Tibial nerve (tissue), 4 donors: ENCODE data around the gene RANBP3. TPM values are rescaled to one million over a fixed set of nuclear protein-coding genes. Genes with fewer than 3 reads are reported as not detected.
"Not testable (repeated sequence)": the region's sequence is repeated elsewhere in the genome, so short reads cannot be mapped to it uniquely, and the experiment has no call there.

Experiments
- DNase-seq, 2 donors: peaks; one replicate each; pipeline ENCODE4 v3.0.0-alpha.2; 2019; ENCODE audit warnings: low spot score in 2 of 2
- H3K27ac ChIP-seq, 4 donors: fragments of 200-600 bp; sonication (generic) in 3 of 4; one replicate each; pipeline ENCODE4 v1.5.1; 2017 to 2019; ENCODE audit warnings: mild to moderate bottlenecking in 1 of 4
- H3K27me3 ChIP-seq, 2 donors: fragments of 200-600 bp; sonication (generic) in 1 of 2; one replicate each; pipeline versions ENCODE4 v1.5.1 to v1.6.0; 2017 to 2019
- H3K36me3 ChIP-seq, 3 donors: fragments of 200-600 bp; sonication (generic); one replicate each; pipeline ENCODE4 v1.5.1; 2018 to 2019
- H3K4me1 ChIP-seq, 4 donors: fragments of 200-600 bp; sonication (generic) in 3 of 4; one replicate each; pipeline ENCODE4 v1.5.1; 2017 to 2019
- H3K4me3 ChIP-seq, 4 donors: fragments of 200-600 bp; sonication (generic) in 3 of 4; one replicate each; pipeline ENCODE4 v1.5.1; 2017 to 2019; ENCODE audit warnings: mild to moderate bottlenecking in 1 of 4, moderate library complexity in 1 of 4
- H3K9me3 ChIP-seq, 4 donors: fragments of 200-600 bp; sonication (generic) in 3 of 4; one replicate each; pipeline ENCODE4 v1.5.1; 2017 to 2019
- EP300 ChIP-seq, 2 donors: sonication (generic); formaldehyde crosslinking; IDR thresholded peaks; one replicate each; pipeline ENCODE4 v1.6.1; 2017; ENCODE audit warnings: antibody characterized with exemption in 2 of 2, mild to moderate bottlenecking in 1 of 2
- POLR2A ChIP-seq, 2 donors: fragments of 450-650 bp; IDR thresholded peaks; one replicate each; pipeline ENCODE4 v1.6.1; 2017; ENCODE audit warnings: antibody characterized with exemption in 2 of 2, mild to moderate bottlenecking in 2 of 2, moderate library complexity in 2 of 2
- WGBS, 2 donors: methylation state at CpG; one replicate each; pipeline ENCODE4 v1.1.5; 2018; 5-methylcytosine and 5-hydroxymethylcytosine counted together
- total RNA-seq, 4 donors: library from RNA; depleted of rRNA; stranded (reverse); fragments of >200 nt; gene quantifications; one replicate each; pipeline ENCODE4 v1.1.0, GENCODE V29; 2016
- TF ChIP-seq, protein P1 (sequence below), 5 experiments: fragments of 200-600 bp in 3 of 5; fragments of 450-650 bp in 2 of 5; sonication (generic) in 3 of 5; IDR thresholded peaks; one replicate each; pipeline ENCODE4 v1.5.1; 2016 to 2019; ENCODE audit warnings: antibody characterized with exemption in 5 of 5, mild to moderate bottlenecking in 3 of 5, moderate library complexity in 2 of 5

RANBP3 gene
- total RNA-seq, 4 donors from 2014 or later = 75.4 to 129 (median 95.6) TPM

DNA sequence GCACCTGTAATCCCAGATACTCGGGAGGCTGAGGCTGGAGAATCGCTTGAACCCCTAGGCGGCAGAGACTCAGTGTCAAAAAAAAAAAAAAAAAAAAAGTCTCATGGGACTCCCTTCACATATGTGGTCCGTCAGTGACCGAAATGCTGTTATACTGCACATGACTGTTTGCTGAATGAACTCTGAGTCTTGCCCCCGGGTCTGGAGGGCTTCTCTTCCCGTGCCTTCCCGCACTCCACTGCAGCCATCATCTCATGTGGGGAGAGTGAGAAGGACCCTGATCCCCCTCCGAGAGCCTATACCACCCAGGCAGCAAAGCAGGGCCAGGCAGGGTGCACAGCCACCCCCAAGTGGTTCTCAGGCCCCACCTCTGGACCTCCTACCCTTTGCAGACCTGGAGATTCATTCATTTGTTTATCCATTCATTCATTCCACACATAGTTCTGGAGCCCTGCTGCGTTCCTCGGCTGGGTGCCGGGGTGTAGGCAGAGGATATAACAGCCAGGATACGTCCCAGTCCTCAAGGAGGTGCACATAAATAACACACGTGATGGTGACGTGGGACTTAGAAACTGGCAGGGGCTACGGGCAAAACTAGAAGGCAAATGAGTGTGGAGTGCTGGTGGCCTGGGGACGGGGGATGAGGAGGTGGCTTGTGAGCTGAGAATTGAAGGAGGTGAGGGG, 88.5 kb downstream of the RANBP3 start:
- DNase-seq = no peak
- H3K36me3 ChIP-seq = peaks cover 0 to 9% (median 0%) of the 10 kb centered on the region in 3 donors
- 39 to 51% methylated on average over 17 of the region's 17 CpGs for WGBS, 2 donors
- no peak for TF ChIP-seq EP300 (IDR thresholded peaks at IDR 0.05)
- TF ChIP-seq POLR2A (IDR thresholded peaks at IDR 0.05) = no peak
- TF ChIP-seq, protein P1, sequence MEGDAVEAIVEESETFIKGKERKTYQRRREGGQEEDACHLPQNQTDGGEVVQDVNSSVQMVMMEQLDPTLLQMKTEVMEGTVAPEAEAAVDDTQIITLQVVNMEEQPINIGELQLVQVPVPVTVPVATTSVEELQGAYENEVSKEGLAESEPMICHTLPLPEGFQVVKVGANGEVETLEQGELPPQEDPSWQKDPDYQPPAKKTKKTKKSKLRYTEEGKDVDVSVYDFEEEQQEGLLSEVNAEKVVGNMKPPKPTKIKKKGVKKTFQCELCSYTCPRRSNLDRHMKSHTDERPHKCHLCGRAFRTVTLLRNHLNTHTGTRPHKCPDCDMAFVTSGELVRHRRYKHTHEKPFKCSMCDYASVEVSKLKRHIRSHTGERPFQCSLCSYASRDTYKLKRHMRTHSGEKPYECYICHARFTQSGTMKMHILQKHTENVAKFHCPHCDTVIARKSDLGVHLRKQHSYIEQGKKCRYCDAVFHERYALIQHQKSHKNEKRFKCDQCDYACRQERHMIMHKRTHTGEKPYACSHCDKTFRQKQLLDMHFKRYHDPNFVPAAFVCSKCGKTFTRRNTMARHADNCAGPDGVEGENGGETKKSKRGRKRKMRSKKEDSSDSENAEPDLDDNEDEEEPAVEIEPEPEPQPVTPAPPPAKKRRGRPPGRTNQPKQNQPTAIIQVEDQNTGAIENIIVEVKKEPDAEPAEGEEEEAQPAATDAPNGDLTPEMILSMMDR (IDR thresholded peaks at IDR 0.05) = no peak
- no peaks in the 10 kb centered on the region for H3K9me3 ChIP-seq
- peaks cover 0 to 49% of the 10 kb centered on the region in 2 donors for H3K27me3 ChIP-seq
- H3K27ac ChIP-seq = no peak overlapping the region
- H3K4me3 ChIP-seq = no peak overlapping the region
- peaks cover 0 to 12% (median 2%) of the 10 kb centered on the region in 4 donors for H3K4me1 ChIP-seq

DNA sequence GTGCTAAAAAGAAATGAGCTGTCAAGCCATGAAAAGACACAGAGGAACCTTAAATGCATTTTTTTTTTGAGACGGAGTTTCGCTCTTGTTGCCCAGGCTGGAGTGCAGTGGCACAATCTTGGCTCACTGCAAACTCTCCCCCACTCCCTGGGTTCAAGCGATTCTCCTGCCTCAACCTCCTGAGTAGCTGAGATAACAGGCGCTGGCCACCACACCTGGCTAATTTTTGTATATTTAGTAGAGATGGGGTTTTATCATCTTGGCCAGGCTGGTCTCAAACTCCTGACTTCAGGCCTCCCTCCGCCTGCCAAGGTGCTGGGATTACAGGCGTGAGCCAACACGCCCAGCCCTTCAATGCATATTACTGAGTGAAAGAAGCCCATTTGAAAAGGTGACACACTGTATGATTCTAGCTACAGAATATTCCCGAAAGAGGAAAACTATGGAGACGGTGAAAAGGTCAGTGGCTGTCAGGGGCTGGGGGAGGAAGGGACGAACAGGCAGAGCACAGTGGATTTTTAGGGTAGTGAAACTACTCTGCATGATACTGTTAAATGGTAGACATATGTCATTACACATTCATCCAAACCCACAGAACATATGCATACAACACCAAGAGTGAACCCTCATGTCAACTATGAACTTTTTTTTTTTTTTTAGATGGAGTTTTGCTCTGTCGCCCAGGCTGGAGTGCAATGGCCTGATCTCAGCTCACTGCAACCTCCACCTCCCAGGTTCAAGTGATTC, 93.7 kb downstream of the RANBP3 start:
- WGBS, 2 donors = 75 to 80% methylated on average over 11 of the region's 11 CpGs
- H3K4me3 ChIP-seq, H3K27ac ChIP-seq, H3K9me3 ChIP-seq, H3K36me3 ChIP-seq, DNase-seq: not testable (repeated sequence)
- peaks cover 0 to 38% of the 10 kb centered on the region in 2 donors for H3K27me3 ChIP-seq
- peaks cover 0 to 12% (median 0%) of the 10 kb centered on the region in 4 donors for H3K4me1 ChIP-seq

DNA sequence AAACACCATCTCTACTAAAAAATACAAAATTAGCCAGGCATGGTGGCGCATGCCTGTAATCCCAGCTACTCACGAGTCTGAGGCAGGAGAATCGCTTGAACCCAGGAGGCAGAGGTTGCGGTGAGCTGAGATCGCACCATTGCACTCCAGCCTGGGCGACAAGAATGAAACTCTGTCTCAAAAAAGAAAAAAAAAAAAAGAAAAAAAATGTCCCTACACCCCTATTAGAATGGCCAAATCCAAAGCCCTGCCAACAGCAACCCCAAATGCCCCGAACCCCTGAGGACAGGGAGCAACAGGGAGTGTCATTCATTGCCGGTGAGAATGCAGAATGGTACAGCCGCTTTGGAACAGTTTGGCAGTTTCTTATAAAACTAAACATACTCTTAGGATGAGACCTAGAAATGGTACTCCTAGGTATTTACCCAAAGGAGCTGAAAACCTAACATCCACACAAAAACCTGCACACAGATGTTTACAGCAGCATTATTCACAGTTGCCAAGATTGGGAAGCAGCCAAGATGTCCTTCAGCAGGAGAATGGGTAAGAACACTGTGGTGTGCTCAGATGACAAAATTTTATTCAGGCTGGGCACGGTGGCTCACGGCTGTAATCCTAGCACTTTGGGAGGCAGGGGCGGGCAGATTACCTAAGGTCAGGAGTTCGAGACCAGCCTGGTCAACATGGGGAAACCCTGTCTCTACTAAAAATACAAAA, 94.6 kb downstream of the RANBP3 start:
- WGBS, 2 donors = 70 to 72% methylated on average over 13 of the region's 13 CpGs

DNA sequence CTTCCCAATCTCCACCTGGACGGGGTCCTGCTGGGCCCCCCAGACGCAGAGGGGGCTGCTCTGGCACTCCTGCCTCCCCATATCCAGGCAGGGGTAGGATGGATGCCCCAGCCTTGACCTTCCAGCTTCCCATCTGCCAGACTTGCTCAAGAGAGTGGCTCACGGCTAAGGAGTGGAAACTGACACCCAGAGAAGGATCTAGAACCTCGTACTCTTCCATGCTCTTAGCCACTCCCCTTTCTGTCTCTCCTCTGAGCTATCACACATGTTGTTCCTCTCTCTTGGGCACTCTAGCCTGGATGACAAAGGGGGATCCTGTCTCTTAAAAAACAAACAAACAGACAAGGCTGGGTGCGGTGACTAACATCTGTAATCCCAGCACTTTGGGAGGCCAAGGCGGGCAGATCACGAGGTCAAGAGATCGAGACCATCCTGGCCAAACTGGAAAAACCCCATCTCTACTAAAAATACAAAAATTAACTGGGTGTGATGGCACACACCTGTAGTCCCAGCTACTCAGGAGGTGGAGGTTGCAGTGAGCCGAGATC, 95.4 kb downstream of the RANBP3 start:
- Histone ChIP-seq H3K27ac (no peak overlapping the region), H3K9me3 (no peaks in the 10 kb centered on the region), H3K36me3 (no peaks in the 10 kb centered on the region), H3K4me3 (no peak overlapping the region), H3K27me3 (peaks cover 0 to 51% of the 10 kb centered on the region in 2 donors), H3K4me1 (peaks cover 0 to 12% (median 0%) of the 10 kb centered on the region in 4 donors)
- no peak for DNase-seq
- TF ChIP-seq POLR2A (IDR thresholded peaks at IDR 0.05) (no peak), EP300 (IDR thresholded peaks at IDR 0.05) (no peak)
- TF ChIP-seq, protein P1 (IDR thresholded peaks at IDR 0.05) = no peak
- WGBS, 2 donors = 69 to 71% methylated on average over 8 to 9 of the region's 9 CpGs

More for the DNA sequence above, 94.6 kb downstream of the RANBP3 start:
- not testable (repeated sequence) for H3K27ac ChIP-seq, H3K4me3 ChIP-seq, H3K9me3 ChIP-seq, DNase-seq, H3K36me3 ChIP-seq
- Histone ChIP-seq H3K27me3 (peaks cover 0 to 45% of the 10 kb centered on the region in 2 donors), H3K4me1 (peaks cover 0 to 12% (median 0%) of the 10 kb centered on the region in 4 donors)

DNA sequence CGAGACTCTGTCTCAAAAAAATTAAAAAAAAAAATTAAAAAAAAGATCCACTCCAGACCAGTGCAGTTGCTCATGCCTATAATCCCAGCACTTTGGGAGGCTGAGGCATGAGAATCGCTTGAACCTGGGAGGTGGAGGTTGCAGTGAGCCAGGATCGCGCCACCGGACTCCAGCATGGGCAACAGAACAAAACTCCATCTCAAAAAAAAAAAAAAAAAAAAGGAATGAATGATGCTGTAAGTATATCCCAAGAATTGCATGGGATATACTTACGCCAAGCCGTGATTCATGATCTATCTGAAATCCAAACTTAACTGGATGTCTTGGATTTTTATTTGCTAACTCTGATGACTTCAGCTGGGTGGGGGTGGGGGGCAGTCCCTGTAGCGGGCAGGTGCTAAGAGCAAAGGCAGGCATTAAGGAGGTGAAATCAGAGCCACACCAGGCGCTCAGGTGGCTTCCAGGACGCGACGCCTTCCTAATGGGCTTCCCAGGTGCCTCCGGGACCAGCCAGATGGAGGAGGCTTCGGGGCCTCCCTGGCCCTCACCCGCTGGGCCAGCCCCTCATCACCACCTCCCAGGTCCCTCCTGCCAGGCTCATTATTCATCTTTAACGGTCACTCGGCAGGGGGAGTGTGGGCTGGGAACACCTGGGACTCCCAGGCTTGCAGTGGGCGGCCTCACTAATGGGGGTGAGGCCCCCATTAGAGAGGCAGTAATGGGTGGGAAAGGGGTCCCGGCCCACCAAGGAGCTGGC, 96.2 kb downstream of the RANBP3 start:
- Histone ChIP-seq H3K4me1 (peaks cover 0 to 12% (median 0%) of the 10 kb centered on the region in 4 donors), H3K36me3 (no peaks in the 10 kb centered on the region), H3K9me3 (no peaks in the 10 kb centered on the region), H3K27ac (no peak overlapping the region), H3K27me3 (peaks cover 0 to 53% of the 10 kb centered on the region in 2 donors), H3K4me3 (no peak overlapping the region)
- no peak for TF ChIP-seq POLR2A (IDR thresholded peaks at IDR 0.05)
- 61 to 67% methylated on average over 16 to 19 of the region's 19 CpGs for WGBS, 2 donors
- DNase-seq = no peak

DNA sequence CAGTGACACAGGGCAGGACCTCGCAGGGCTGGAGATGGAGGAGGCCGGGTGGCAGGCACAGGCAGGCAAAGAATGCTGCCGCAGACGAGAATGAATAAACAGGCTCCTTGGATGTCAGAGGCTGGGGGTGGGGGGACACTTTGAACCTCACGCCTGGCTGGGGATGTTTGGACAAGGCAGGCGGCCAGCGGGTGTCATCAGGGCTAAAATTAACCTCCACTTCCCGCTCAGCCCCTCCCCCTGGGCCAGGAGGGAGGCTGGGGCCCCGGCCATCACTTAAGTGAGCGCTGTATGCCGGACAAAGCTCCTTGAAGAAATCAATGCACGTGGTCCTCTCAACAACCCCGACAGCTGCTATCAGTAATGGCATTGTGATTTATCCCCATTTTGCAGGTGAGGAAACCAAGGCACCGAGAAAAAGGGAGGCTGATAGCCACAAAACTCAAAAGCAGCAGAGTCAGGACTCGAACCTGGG, 97.3 kb downstream of the RANBP3 start:
- Histone ChIP-seq H3K27ac (no peak overlapping the region), H3K9me3 (no peaks in the 10 kb centered on the region), H3K27me3 (peaks cover 0 to 51% of the 10 kb centered on the region in 2 donors), H3K4me3 (no peak overlapping the region), H3K4me1 (peaks cover 0 to 12% (median 0%) of the 10 kb centered on the region in 4 donors), H3K36me3 (no peaks in the 10 kb centered on the region)
- TF ChIP-seq, protein P1 (IDR thresholded peaks at IDR 0.05) = no peak
- TF ChIP-seq POLR2A (IDR thresholded peaks at IDR 0.05) (no peak), EP300 (IDR thresholded peaks at IDR 0.05) (no peak)
- WGBS, 2 donors = 13 to 16% methylated on average over 10 to 13 of the region's 15 CpGs
- DNase-seq = no peak
